ENCODE data around the gene FAM241B. TPM values are rescaled to one million over a fixed set of nuclear protein-coding genes. Genes with fewer than 3 reads are reported as not detected.

FAM241B gene
- polyA plus RNA-seq, 1 experiment = 3.4 TPM

Other genes with a start within 250 kb of the FAM241B start
- 0.09 TPM in 2 replicates for gene TACR2, start 213.3 kb upstream of the FAM241B start, polyA plus RNA-seq (2011; rRNA removed)
- gene TSPAN15, start 178.8 kb upstream of the FAM241B start, polyA plus RNA-seq (2011; rRNA removed) = 0.94 and 1.2 TPM in 2 replicates
- not detected in 2 replicates for gene NEUROG3, start 56.8 kb upstream of the FAM241B start, polyA plus RNA-seq (2011; rRNA removed)
- 9.8 and 11.9 TPM in 2 replicates for gene COL13A1, start 171.7 kb downstream of the FAM241B start, polyA plus RNA-seq (2011; rRNA removed)

All from BJ (cell line).